B cell (primary cell): Measurements from ENCODE around the gene PRKCA. TPM values are rescaled to one million over a fixed set of nuclear protein-coding genes. Genes with fewer than 3 reads are reported as not detected.

Source experiments
- ATAC-seq: fragments of 200-7000 bp; cut with Tn5 transposase; one replicate; pipeline ENCODE4 v1.10.0; 2021; ENCODE audit warnings: low read depth, mild to moderate bottlenecking, moderate number of reproducible peaks, moderate library complexity
- CTCF ChIA-PET: fragments of 350-600 bp; sonication (Branson Sonifier 250); formaldehyde crosslinking; loops from one replicate; lab custom pipeline; 2021; ENCODE audit warnings: antibody characterized with exemption, inconsistent platforms; lab: Charles Lee
- POLR2A ChIA-PET: fragments of 350-600 bp; sonication (Branson Sonifier 250); formaldehyde crosslinking; loops from one replicate; lab custom pipeline; 2021; ENCODE audit warnings: antibody characterized with exemption; lab: Charles Lee
- DNase-seq: peaks from one replicate; pipeline ENCODE4 v3.0.0; 2013
- H2AFZ ChIP-seq: 2 replicates; pipeline ENCODE4 v1.6.1; 2012; ENCODE audit warnings: mild to moderate bottlenecking, low read depth, low read length; ENCODE audit not compliant: insufficient read depth, poor library complexity, severe bottlenecking
- H3K27ac ChIP-seq, 2 donors: 1 replicate in 1 of 2; 2 replicates in 1 of 2; pipeline ENCODE4 v1.5.1; 2012 to 2013; ENCODE audit warnings: low read length in 2 of 2, mild to moderate bottlenecking in 2 of 2, moderate library complexity in 1 of 2
- H3K27me3 ChIP-seq, 4 experiments: fragments of 200-600 bp in 1 of 4; sonication (generic) in 1 of 4; replicated peaks in 1 of 4; 1 replicate in 2 of 4; 2 replicates in 2 of 4; pipeline versions ENCODE4 v1.6.1 to v1.7.0; 2013 to 2016; ENCODE audit warnings: low read length in 3 of 4, mild to moderate bottlenecking in 2 of 4, mixed read lengths in 1 of 4, moderate library complexity in 1 of 4; ENCODE audit not compliant: insufficient read depth in 4 of 4, control insufficient read depth in 3 of 4; ENCODE audit errors: control extremely low read depth in 1 of 4
- H3K36me3 ChIP-seq, 2 experiments: replicated peaks in 1 of 2; 1 replicate in 1 of 2; 2 replicates in 1 of 2; pipeline versions ENCODE4 v1.6.1 to v1.7.1; 2013; ENCODE audit warnings: low read length in 1 of 2; ENCODE audit not compliant: insufficient read depth in 2 of 2, control insufficient read depth in 1 of 2; ENCODE audit errors: control extremely low read depth in 1 of 2, extremely low read depth in 1 of 2
- H3K4me1 ChIP-seq, 2 donors: fragments of 200-600 bp in 1 of 2; sonication (generic) in 1 of 2; 1 replicate in 1 of 2; 2 replicates in 1 of 2; pipeline versions ENCODE4 v1.5.1 to v1.6.1; 2013 to 2017; ENCODE audit warnings: low read length in 2 of 2; ENCODE audit not compliant: control insufficient read depth in 2 of 2, insufficient read depth in 2 of 2
- H3K4me2 ChIP-seq: replicated peaks from 2 replicates; pipeline ENCODE3; 2012; ENCODE audit warnings: mild to moderate bottlenecking, low read depth, low read length; ENCODE audit not compliant: poor library complexity, severe bottlenecking
- H3K4me3 ChIP-seq, 5 experiments: fragments of 200-600 bp in 1 of 5; sonication (generic) in 1 of 5; 1 replicate in 3 of 5; 2 replicates in 2 of 5; pipeline versions ENCODE4 v1.5.1 to v1.7.0; 2011 to 2016; ENCODE audit warnings: low read length in 4 of 5, mild to moderate bottlenecking in 4 of 5, low read depth in 2 of 5, control low read depth in 1 of 5, moderate library complexity in 1 of 5; ENCODE audit not compliant: insufficient read depth in 1 of 5; ENCODE audit errors: control extremely low read depth in 1 of 5, extremely low read depth in 1 of 5
- H3K79me2 ChIP-seq: fragments of 200-600 bp; sonication (generic); one replicate; pipeline ENCODE4 v1.6.0; 2016; ENCODE audit warnings: low read length; ENCODE audit not compliant: control insufficient read depth, insufficient read depth
- H3K9ac ChIP-seq: fragments of 200-600 bp; sonication (generic); 2 replicates; pipeline ENCODE4 v1.6.1; 2017; ENCODE audit warnings: mild to moderate bottlenecking, low read length, moderate library complexity
- H3K9me3 ChIP-seq, 3 donors: one replicate each; pipeline versions ENCODE4 v1.6.1 to v1.7.1; 2013; ENCODE audit warnings: low read length in 2 of 3; ENCODE audit not compliant: control insufficient read depth in 2 of 3, insufficient read depth in 1 of 3; ENCODE audit errors: control extremely low read depth in 1 of 3
- H4K20me1 ChIP-seq: 2 replicates; pipeline ENCODE4 v1.6.0; 2012; ENCODE audit warnings: mild to moderate bottlenecking, low read length; ENCODE audit not compliant: insufficient read depth, control insufficient read depth, poor library complexity, severe bottlenecking
- H3K27ac Mint-ChIP-seq: one replicate; pipeline ENCODE4 v1.8.0; 2021; ENCODE audit warnings: mixed read lengths
- H3K27me3 Mint-ChIP-seq: one replicate; pipeline ENCODE4 v1.8.0; 2021; ENCODE audit warnings: mixed read lengths
- H3K4me1 Mint-ChIP-seq: one replicate; pipeline ENCODE4 v1.8.0; 2021; ENCODE audit warnings: mixed read lengths
- H3K4me3 Mint-ChIP-seq: one replicate; pipeline ENCODE4 v1.8.0; 2021; ENCODE audit warnings: mixed read lengths
- H3K9me3 Mint-ChIP-seq: one replicate; pipeline ENCODE4 v1.8.0; 2022; ENCODE audit warnings: mixed read lengths; ENCODE audit not compliant: insufficient read depth
- CTCF ChIP-seq: fragments of 200-600 bp; IDR thresholded peaks from one replicate; pipeline ENCODE4 v1.8.0; 2022; ENCODE audit warnings: antibody characterized with exemption, mild to moderate bottlenecking
- EZH2 ChIP-seq: IDR thresholded peaks from 2 replicates; pipeline ENCODE4 v1.6.1; 2012; ENCODE audit warnings: borderline replicate concordance, low read depth, mild to moderate bottlenecking, moderate library complexity, low read length; ENCODE audit not compliant: insufficient read depth, poor library complexity, severe bottlenecking
- WGBS: methylation state at CpG from one replicate; pipeline ENCODE4 v1.1.5; 2013; ENCODE audit warnings: missing lambda C conversion rate; ENCODE audit not compliant: insufficient coverage; 5-methylcytosine and 5-hydroxymethylcytosine counted together
- intact Hi-C: fragments of 100-400 bp; cut with micrococcal nuclease; formaldehyde crosslinking; loops from one replicate; pipeline ENCODE4 v1.10.0; 2022
- polyA plus RNA-seq: library from polyadenylated mRNA; depleted of rRNA; stranded (reverse); fragments of >200 nt; gene quantifications from 2 replicates; pipeline ENCODE4 v1.2.3, GENCODE V29; 2012
- total RNA-seq, 2 donors: library from RNA; stranded (reverse); fragments of 120-200 nt in 1 of 2; gene quantifications; 1 replicate in 1 of 2; 2 replicates in 1 of 2; pipeline versions ENCODE4 v1.2.3 to v1.2.4, GENCODE V29; 2013 to 2022

Gene PRKCA
- total and polyA plus RNA-seq, 2 donors (not counting 1 experiment from before 2014, with no cell fraction given): 0.33 to 7.7 TPM

GRCh38 chr17:66515974-66516373, 213.6 kb downstream of the PRKCA start:
- no peak overlapping the region for H3K4me3 ChIP-seq
- no peak overlapping the region for H3K9ac ChIP-seq
- H3K4me3 Mint-ChIP-seq: no peak overlapping the region
- H3K27me3 Mint-ChIP-seq: no peaks in the 10 kb centered on the region
- no peaks in the 10 kb centered on the region for H4K20me1 ChIP-seq
- POLR2A ChIA-PET: no interaction called here
- no peak overlapping the region for H2AFZ ChIP-seq
- intact Hi-C loops: no loop called here
- H3K9me3 ChIP-seq: no peaks in the 10 kb centered on the region
- H3K79me2 ChIP-seq: no peaks in the 10 kb centered on the region
- no peak overlapping the region for H3K27ac Mint-ChIP-seq
- CTCF ChIA-PET: no interaction called here
- no peaks in the 10 kb centered on the region for H3K4me1 Mint-ChIP-seq
- no peaks in the 10 kb centered on the region for H3K4me1 ChIP-seq
- TF ChIP-seq CTCF: no peak
- no peak for TF ChIP-seq EZH2
- no peaks in the 10 kb centered on the region for H3K27me3 ChIP-seq
- 93% methylated on average over 3 of the region's 4 CpGs for WGBS
- no peaks in the 10 kb centered on the region for H3K9me3 Mint-ChIP-seq
- H3K4me2 ChIP-seq: no peak overlapping the region
- no peaks in the 10 kb centered on the region for H3K36me3 ChIP-seq
- no peak for ATAC-seq
- no peak overlapping the region for H3K27ac ChIP-seq
- no peak for DNase-seq

GRCh38 chr17:66517336-66518009, 215.1 kb downstream of the PRKCA start:
- Histone ChIP-seq H4K20me1 (no peaks in the 10 kb centered on the region), H2AFZ (no peak overlapping the region), H3K4me2 (no peak overlapping the region), H3K9ac (no peak overlapping the region), H3K4me1 (no peaks in the 10 kb centered on the region), H3K27ac (no peak overlapping the region), H3K79me2 (no peaks in the 10 kb centered on the region), H3K36me3 (no peaks in the 10 kb centered on the region), H3K27me3 (no peaks in the 10 kb centered on the region), H3K4me3 (no peak overlapping the region), H3K9me3 (no peaks in the 10 kb centered on the region)
- no peaks in the 10 kb centered on the region for H3K27me3 Mint-ChIP-seq
- WGBS: 88% methylated on average over 5 of the region's 9 CpGs
- no peak overlapping the region for H3K27ac Mint-ChIP-seq
- POLR2A ChIA-PET: no interaction called here
- CTCF ChIA-PET: no interaction called here
- TF ChIP-seq EZH2: no peak
- no peak for TF ChIP-seq CTCF
- H3K4me3 Mint-ChIP-seq: no peak overlapping the region
- no peak for DNase-seq
- H3K9me3 Mint-ChIP-seq: no peaks in the 10 kb centered on the region
- no peak for ATAC-seq
- no peaks in the 10 kb centered on the region for H3K4me1 Mint-ChIP-seq
- intact Hi-C loops: no loop called here
